SK-N-MC (cell line): ENCODE measurements around the gene CCNL1.

Experiments
- EZH2 ChIP-seq: fragments of 200-600 bp; sonication (generic); IDR thresholded peaks from one replicate; pipeline ENCODE4 v1.6.1; 2017; ENCODE audit warnings: antibody characterized with exemption
- FOXP2 ChIP-seq: optimal IDR thresholded peaks from 2 replicates; pipeline ENCODE3; 2011; ENCODE audit warnings: mild to moderate bottlenecking, moderate library complexity; ENCODE audit not compliant: insufficient read depth; ENCODE audit errors: extremely low read length, control extremely low read depth
- POLR2AphosphoS5 ChIP-seq: IDR thresholded peaks from 2 replicates; pipeline ENCODE4 v1.6.1; 2012; ENCODE audit warnings: mild to moderate bottlenecking, low read depth, low read length, borderline replicate concordance

DNA sequence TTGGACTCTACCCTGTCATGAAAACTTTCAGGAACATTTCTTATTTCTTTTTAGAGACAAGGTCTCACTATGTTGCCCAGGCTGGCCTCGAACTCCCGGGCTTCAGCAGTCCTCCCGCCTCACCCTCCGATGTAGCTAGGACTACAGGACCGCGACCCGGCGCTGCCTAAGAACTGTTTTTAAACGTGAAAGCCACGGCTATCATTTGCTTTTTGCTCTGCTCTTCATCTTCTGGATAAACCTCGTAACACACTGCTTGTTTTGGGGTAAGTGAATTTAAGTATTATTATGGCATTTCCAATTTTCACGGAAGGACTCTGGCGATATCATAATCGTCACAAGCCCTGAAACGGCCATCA is 14.3 kb upstream of the CCNL1 start:
- TF ChIP-seq POLR2AphosphoS5 (no peak), EZH2 (no peak), FOXP2 (no peak)
